ENCODE data around the gene CSDE1.

GRCh38 chr1:114755006-114755931 lies 2.5 kb downstream of the CSDE1 start:
- no peak for TF ChIP-seq CTCF (IDR thresholded peaks at IDR 0.05; ENCODE audit: extremely low read depth in 1 of 2, insufficient read depth in 1 of 2, low read depth in 1 of 2, low read length in 2 of 2)
- no peak for TF ChIP-seq MAX (IDR thresholded peaks at IDR 0.05; ENCODE audit: insufficient read depth, insufficient read length)
- no peak for TF ChIP-seq JUN (IDR thresholded peaks at IDR 0.05; ENCODE audit: borderline replicate concordance, insufficient read depth, insufficient read length, low read depth)
- no peak for TF ChIP-seq POLR2A (IDR thresholded peaks at IDR 0.05; ENCODE audit: low read depth, low read length)

Measured in endothelial cell of umbilical vein (primary cell).